Testis (tissue), 3 donors: ENCODE results near the gene SDHAF2. TPM values are rescaled to one million over a fixed set of nuclear protein-coding genes. Genes with fewer than 3 reads are reported as not detected.
A peak's percentile ranks its signal among the peaks of the same experiment; 100 is the strongest.

Experiments
- DNase-seq: peaks from one replicate; pipeline ENCODE4 v3.0.0-alpha.2; 2019
- H3K27ac ChIP-seq, 2 donors: fragments of 200-600 bp; sonication (generic); one replicate each; pipeline ENCODE4 v1.5.1; 2019
- H3K27me3 ChIP-seq: fragments of 200-600 bp; sonication (generic); one replicate; pipeline ENCODE4 v1.5.1; 2019
- H3K36me3 ChIP-seq: fragments of 200-600 bp; sonication (generic); one replicate; pipeline ENCODE4 v1.5.1; 2017; ENCODE audit warnings: low read depth; ENCODE audit errors: missing control alignments
- H3K4me1 ChIP-seq: fragments of 200-600 bp; sonication (generic); one replicate; pipeline ENCODE4 v1.5.1; 2019
- H3K4me3 ChIP-seq, 2 donors: fragments of 200-600 bp; sonication (generic); one replicate each; pipeline ENCODE4 v1.5.1; 2017 to 2019
- H3K9me3 ChIP-seq: fragments of 200-600 bp; sonication (generic); one replicate; pipeline ENCODE4 v1.5.1; 2017
- POLR2A ChIP-seq: fragments of 450-650 bp; IDR thresholded peaks from one replicate; pipeline ENCODE4 v1.6.1; 2017; ENCODE audit warnings: antibody characterized with exemption, mild to moderate bottlenecking, moderate library complexity
- WGBS, 2 donors: methylation state at CpG; one replicate each; pipeline ENCODE4 v1.1.5; 2018; 5-methylcytosine and 5-hydroxymethylcytosine counted together
- intact Hi-C: fragments of 100-400 bp; cut with DNase I; formaldehyde crosslinking; loops from one replicate; pipeline ENCODE4 v1.15.1; 2023; ENCODE audit warnings: low total_unique reads
- polyA plus RNA-seq: library from polyadenylated mRNA; stranded (reverse); fragments of 350-450 nt; fragmentation: Illumina TruSeq; extraction: RNeasy Lipid Tissue Mini Kit (QIAGEN cat#74804); gene quantifications from one replicate; pipeline ENCODE4 v1.2.3, GENCODE V29; 2014; ENCODE audit warnings: low read depth, low replicate concordance; ENCODE audit not compliant: insufficient read depth
- total RNA-seq, 2 donors: library from RNA; depleted of rRNA; stranded (reverse); fragments of >200 nt; gene quantifications; one replicate each; pipeline ENCODE4 v1.2.3, GENCODE V29; 2016
- TF ChIP-seq, protein P1 (sequence below), 3 experiments: fragments of 450-650 bp in 2 of 3; fragments of 200-600 bp in 1 of 3; sonication (generic) in 1 of 3; IDR thresholded peaks; one replicate each; pipeline ENCODE4 v1.5.1; 2016 to 2019; ENCODE audit warnings: antibody characterized with exemption in 3 of 3, mild to moderate bottlenecking in 2 of 3, moderate library complexity in 1 of 3

The SDHAF2 gene
- total and polyA plus RNA-seq, 3 donors from 2014 or later = 46.8 to 85.4 (median 66.2) TPM

GRCh38 chr11:61472868-61473267 lies 42.9 kb downstream of the SDHAF2 start:
- Histone ChIP-seq H3K27ac (peak overlapping the region; percentile 74 to 81), H3K9me3 (no peaks in the 10 kb centered on the region), H3K36me3 (no peaks in the 10 kb centered on the region), H3K27me3 (no peaks in the 10 kb centered on the region), H3K4me1 (peaks cover 24% of the 10 kb centered on the region), H3K4me3 (no peak overlapping the region)
- DNase-seq = peak; percentile 82
- WGBS, 2 donors = 41 to 49% methylated on average over 5 of the region's 5 CpGs
- TF ChIP-seq POLR2A = no peak
- TF ChIP-seq, protein P1, sequence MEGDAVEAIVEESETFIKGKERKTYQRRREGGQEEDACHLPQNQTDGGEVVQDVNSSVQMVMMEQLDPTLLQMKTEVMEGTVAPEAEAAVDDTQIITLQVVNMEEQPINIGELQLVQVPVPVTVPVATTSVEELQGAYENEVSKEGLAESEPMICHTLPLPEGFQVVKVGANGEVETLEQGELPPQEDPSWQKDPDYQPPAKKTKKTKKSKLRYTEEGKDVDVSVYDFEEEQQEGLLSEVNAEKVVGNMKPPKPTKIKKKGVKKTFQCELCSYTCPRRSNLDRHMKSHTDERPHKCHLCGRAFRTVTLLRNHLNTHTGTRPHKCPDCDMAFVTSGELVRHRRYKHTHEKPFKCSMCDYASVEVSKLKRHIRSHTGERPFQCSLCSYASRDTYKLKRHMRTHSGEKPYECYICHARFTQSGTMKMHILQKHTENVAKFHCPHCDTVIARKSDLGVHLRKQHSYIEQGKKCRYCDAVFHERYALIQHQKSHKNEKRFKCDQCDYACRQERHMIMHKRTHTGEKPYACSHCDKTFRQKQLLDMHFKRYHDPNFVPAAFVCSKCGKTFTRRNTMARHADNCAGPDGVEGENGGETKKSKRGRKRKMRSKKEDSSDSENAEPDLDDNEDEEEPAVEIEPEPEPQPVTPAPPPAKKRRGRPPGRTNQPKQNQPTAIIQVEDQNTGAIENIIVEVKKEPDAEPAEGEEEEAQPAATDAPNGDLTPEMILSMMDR (IDR thresholded peaks at IDR 0.05) = no peak
- intact Hi-C loops = no loop called here

DNA sequence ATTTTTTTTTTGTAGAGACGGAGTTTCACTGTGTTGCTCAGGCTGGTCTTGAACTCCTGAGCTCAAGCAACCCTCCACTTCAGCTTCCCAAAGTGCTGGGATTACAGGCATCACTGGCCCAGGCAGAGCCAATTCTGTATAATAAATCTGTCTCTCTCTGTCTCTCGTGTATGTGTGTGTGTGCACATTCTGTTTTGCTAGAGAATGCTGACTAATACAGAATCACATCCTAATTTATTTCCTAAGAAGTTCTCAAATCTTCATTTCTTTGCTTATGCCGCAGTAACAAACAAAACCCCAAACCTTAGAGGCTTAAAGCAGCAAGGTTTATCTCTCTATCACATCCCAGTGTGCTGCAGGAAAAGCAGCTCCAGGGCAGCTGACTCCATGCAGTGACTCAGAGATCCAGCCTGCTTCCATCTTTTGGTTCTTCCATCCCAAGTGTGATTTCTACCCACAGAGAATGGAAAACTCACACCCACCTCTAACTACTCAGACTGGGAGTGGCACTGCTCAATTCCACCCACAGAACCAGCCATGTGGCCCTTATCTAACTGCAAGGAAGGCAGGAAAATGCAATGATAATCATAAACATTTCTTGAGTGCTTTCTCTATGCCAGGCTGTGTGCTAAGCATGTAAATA lies 43.6 kb downstream of the SDHAF2 start:
- Histone ChIP-seq H3K27me3 (no peaks in the 10 kb centered on the region), H3K27ac (peak overlapping the region in 1 of 2 donors; percentile 81), H3K4me1 (peaks cover 26% of the 10 kb centered on the region), H3K36me3 (no peaks in the 10 kb centered on the region), H3K9me3 (no peaks in the 10 kb centered on the region), H3K4me3 (no peak overlapping the region)
- no peak for DNase-seq
- no peak for TF ChIP-seq POLR2A
- TF ChIP-seq, protein P1 (IDR thresholded peaks at IDR 0.05) = no peak
- 65 to 79% methylated on average over 3 of the region's 3 CpGs for WGBS, 2 donors
- intact Hi-C loops = no loop called here

DNA sequence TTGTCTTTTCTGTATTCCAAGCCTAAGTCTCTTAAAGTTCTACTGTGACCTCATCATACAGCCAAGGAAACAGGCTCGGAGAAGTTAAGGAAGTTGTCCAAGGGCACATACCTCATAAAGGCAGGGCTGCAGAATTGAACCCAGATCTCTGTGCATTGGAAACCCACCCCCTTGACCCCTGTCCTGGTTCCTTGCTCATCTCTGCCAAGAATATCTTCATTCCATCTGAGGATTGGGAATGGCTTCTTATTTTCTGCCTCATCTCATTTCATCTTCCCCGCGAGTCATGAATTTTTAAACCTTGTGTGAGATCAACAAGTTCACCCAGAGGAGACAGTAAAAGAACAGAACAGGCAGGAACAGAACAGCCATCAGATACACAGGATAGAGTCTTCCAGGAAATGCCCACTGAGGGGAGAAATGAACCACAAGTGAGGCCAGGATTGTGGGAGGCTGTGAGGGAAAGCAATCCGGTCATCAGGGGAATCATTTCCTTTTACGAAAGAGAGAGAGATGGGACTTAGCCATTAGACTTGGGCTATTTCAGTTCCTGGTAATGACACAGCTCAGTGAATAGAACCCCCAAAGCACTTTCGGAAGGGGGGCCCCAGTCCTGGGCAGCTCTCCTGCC lies 44.2 kb downstream of the SDHAF2 start:
- Histone ChIP-seq H3K36me3 (no peaks in the 10 kb centered on the region), H3K27me3 (no peaks in the 10 kb centered on the region), H3K4me1 (peaks cover 26% of the 10 kb centered on the region), H3K27ac (no peak overlapping the region), H3K4me3 (no peak overlapping the region), H3K9me3 (no peaks in the 10 kb centered on the region)
- TF ChIP-seq, protein P1 (IDR thresholded peaks at IDR 0.05) = no peak
- no peak for TF ChIP-seq POLR2A
- 79 to 84% methylated on average over 6 of the region's 6 CpGs for WGBS, 2 donors
- intact Hi-C loops = no loop called here
- DNase-seq = no peak

DNA sequence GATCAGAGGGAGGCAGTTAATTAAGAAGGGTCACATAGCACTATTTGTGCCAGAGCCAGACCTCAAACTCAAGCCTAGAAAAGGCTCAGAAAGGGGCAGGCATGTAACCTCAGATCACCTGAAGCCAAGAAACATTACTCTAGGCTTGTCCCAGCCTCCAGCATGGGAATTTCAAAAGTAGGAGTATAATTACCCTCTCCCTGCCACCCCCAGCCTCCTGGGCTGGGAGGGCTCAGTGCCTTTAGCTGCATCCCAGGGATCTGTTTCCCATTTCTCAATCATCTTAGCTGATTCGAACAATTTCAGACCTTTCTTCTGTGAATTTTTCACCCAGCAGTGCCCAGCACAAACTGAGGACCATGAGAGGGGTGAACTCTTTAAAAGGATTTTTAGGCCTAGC lies 45.5 kb downstream of the SDHAF2 start:
- peaks cover 26% of the 10 kb centered on the region for H3K4me1 ChIP-seq

More for the DNA sequence above, 45.5 kb downstream of the SDHAF2 start:
- Histone ChIP-seq H3K9me3 (no peaks in the 10 kb centered on the region), H3K36me3 (no peaks in the 10 kb centered on the region), H3K27ac (no peak overlapping the region), H3K27me3 (no peaks in the 10 kb centered on the region), H3K4me3 (no peak overlapping the region)
- no peak for DNase-seq
- whole genome bisulfite sequencing, 2 donors = 87 to 92% methylated on average over 1 of the region's 1 CpG
- TF ChIP-seq POLR2A = no peak
- TF ChIP-seq, protein P1 (IDR thresholded peaks at IDR 0.05) = no peak
- intact Hi-C loops = no loop called here
